GM12872 (cell line): Measurements from ENCODE around the gene RERGL.

ENCODE experiments used
- TF ChIP-seq, protein P1 (sequence below): IDR thresholded peaks from 3 replicates; pipeline ENCODE4 v1.5.1; 2011; ENCODE audit warnings: low read depth, mild to moderate bottlenecking, low read length, moderate library complexity; ENCODE audit not compliant: insufficient read depth

RERGL gene

DNA sequence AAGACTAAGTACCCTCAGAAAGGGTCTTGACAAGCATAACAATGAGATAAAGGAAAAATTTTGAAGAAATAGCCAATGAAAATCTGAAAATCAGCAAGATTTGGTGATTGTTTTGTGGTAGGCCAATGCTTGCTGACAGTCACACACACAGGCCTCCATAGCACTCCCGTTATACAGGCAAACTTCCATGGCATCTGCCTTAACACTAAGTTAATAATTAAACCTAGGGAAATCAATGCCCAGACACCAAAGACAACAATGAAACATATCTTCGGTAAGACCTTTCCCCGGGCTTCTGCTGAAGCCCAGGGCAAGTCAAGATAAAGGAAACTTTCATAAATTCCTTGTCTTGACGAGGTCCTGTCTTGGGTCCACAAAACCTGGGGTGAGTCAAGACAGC, 18.6 kb upstream of the RERGL start:
- TF ChIP-seq, protein P1, sequence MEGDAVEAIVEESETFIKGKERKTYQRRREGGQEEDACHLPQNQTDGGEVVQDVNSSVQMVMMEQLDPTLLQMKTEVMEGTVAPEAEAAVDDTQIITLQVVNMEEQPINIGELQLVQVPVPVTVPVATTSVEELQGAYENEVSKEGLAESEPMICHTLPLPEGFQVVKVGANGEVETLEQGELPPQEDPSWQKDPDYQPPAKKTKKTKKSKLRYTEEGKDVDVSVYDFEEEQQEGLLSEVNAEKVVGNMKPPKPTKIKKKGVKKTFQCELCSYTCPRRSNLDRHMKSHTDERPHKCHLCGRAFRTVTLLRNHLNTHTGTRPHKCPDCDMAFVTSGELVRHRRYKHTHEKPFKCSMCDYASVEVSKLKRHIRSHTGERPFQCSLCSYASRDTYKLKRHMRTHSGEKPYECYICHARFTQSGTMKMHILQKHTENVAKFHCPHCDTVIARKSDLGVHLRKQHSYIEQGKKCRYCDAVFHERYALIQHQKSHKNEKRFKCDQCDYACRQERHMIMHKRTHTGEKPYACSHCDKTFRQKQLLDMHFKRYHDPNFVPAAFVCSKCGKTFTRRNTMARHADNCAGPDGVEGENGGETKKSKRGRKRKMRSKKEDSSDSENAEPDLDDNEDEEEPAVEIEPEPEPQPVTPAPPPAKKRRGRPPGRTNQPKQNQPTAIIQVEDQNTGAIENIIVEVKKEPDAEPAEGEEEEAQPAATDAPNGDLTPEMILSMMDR = no peak

- TF ChIP-seq, protein P1 = no peak
Measured at GRCh38 chr12:18103624-18104023, 13.6 kb upstream of the RERGL start.

DNA sequence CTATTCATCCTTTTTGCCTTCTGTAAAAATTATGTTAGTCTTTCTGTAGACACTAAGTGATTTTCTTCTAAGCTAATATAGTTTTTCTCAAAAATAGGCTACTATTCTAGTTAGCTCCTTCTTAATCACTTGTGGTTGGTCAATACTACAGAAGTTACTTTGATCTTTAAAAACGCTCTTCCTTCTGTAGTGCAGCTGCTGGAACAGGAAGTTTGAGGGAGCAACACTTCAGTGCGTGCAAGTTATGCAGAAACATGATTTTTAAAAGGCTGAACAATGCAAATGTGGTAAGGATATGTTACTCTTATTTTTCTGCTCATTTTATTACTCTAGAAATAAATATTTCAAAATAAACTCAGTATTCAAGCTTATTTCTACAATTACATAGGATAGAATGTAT, 11.1 kb upstream of the RERGL start:
- TF ChIP-seq, protein P1 = no peak

DNA sequence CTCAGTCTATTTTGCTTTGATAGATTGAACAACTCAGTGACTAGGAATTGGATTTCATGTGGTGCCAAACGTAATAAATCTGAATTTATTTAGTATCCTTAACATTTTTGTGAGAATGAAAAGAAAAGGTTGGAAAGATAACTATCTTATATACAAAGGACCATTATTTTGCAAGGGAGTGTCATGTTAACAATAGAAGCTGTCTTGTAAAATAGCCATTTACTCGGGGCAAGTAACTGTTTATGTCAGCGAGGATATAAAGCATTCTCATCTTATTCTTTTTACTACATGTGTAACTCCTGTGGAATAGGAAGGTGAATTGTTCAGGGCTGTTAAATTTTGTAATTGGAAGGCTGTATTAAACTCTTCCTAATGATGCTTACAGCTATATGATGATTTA, 5.9 kb downstream of the RERGL start:
- TF ChIP-seq, protein P1 = no peak

DNA sequence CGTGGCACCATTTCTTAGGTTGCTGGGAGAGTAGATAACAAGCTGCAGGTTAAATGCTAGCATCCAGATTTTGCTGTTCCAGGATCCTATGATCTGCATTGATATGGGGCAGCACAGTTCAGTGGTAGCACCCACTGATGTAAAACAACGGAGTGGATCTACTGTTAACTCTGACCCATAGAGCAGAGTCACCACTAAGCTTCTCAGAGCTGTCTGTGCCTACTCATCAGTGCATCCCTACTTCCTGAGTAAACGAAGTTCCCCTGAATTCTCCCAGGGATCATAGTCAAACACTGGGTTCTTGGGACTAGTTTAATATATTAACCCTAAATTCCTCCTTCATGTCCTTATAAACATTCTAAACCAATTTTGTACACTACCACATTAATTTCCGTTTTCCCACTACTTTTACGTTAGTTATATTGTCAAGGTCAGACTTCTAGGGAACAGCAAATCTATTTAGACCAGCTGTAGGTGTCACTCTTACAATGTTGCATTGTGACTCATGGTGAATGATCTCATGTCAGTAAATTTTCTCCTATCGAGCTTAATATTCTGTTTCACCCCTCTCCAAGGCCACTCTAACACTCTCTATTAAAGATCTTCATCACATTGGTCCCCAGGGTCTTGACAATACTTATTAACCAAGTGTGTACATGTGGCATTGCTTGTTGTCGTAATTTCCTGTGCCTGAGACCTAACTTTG, 10.3 kb downstream of the RERGL start:
- TF ChIP-seq, protein P1 = no peak

DNA sequence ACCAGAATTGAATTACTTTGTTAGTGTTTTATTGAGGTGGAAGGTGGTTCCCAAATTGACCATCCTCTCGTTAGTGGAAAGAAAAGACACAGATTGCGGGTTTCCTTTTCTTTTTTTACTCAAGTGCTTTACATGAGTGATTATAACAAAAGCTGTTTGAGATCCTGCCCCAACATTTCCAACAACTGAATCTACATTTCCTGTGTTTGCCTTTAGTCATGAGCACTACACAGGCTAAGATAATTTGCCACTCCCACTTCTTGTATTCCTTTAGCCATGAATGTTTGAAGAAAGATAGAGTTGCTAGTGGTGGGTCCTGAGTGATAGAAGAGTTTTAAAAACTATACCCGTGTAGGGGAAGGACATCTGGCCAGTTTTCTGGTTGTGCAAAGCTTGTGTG, 16.0 kb downstream of the RERGL start:
- TF ChIP-seq, protein P1 = no peak

DNA sequence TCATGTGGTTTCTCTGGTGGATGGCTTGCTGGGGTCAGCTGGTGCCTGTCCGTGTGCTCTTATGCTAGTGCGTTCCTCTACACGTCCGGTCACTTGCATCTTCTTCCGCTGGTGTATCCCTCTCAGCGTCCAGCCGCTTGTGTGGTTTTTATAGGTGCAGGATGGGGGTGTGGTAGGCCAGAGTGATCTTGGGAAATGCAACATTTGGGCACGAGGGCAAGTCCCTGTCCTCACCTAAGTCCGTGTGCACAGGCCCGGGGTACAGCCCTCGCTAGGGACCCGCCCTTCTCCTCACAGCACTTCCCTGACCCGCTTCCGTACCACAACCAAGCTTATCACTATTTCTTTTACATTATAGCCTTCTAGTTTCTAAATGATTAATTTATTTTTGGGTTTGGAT, 17.3 kb downstream of the RERGL start:
- TF ChIP-seq, protein P1 = no peak
